H7 (cell line): ENCODE measurements around the gene TBC1D16. TPM values are rescaled to one million over a fixed set of nuclear protein-coding genes. Genes with fewer than 3 reads are reported as not detected.
A peak's percentile ranks its signal among the peaks of the same experiment; 100 is the strongest.

Experiments
- DNase-seq: peaks from one replicate; pipeline ENCODE4 v3.0.0; 2012
- H3K27me3 ChIP-seq: 2 replicates; pipeline ENCODE4 v1.6.0; 2011; ENCODE audit warnings: mild to moderate bottlenecking, low read length; ENCODE audit not compliant: control insufficient read depth, insufficient read depth
- H3K36me3 ChIP-seq: replicated peaks from 2 replicates; pipeline ENCODE4 v1.5.1; 2011; ENCODE audit warnings: low read length; ENCODE audit not compliant: control insufficient read depth, insufficient read depth
- H3K4me3 ChIP-seq: 2 replicates; pipeline ENCODE4 v1.5.1; 2011; ENCODE audit warnings: low read depth, mild to moderate bottlenecking, control low read depth, low read length, moderate library complexity; ENCODE audit not compliant: insufficient read depth
- total RNA-seq: library from RNA; depleted of rRNA; stranded (reverse); fragments of >200 nt; shearing (Covaris generic); gene quantifications from 2 replicates; pipeline ENCODE4 v1.2.3, GENCODE V29; 2014

Gene TBC1D16
- total RNA-seq, 1 experiment from 2014 or later: 95.8 TPM

DNA sequence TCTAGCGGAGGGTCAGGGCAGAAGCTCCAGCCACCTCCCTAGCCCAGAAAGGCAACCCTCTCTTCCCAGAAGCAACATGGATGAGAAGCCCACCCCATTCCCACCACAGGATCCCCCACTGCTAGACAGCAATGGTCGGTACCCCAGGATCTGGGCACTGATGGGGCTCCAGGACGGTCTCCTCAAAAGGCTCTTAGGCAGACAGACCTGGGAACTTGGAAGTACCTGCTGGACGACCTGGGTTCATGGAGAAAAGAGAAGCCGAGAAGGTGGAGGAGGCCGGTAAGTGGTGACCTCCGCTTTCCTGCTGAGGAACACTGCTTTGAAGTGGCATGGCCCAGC, 96.6 kb downstream of the TBC1D16 start:
- Histone ChIP-seq H3K4me3 (no peak overlapping the region), H3K36me3 (peaks cover 22% of the 10 kb centered on the region), H3K27me3 (no peaks in the 10 kb centered on the region)
- DNase-seq: no peak

DNA sequence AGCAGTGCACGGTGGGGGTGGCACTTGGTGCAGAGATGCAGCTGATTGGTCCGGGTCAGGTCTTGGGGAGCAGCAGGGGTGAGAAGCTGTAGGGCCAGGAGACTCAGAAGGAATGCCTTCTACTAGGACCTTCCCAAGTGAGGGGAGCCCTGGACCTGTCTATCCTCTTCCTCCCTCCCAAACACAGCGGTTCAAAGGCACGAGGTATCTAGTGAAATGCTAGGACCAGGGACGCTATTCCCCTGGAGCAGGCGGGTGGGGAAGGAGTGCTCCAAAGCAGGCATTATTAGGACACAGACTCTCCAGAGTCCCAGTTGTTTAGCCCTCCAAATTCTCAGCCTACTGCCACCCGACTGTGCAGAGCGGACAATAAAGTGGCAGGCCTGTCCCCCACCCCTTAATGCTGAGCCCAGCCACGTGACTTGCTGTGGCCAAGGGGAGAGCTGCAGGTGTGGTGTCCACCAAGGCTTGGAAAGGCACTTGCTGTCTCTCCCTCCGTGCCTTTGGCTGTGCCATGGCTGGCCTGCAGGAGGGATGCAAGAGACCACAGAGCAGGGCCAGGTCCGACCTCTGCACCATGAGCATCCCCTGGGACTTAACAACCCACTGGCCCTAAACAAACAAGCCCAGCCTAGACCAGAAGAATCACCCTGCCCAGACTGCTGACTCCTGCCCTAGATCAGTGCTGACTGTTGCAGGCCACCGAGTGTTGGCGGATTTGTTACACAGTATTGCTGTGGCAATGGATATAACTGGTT, 97.2 kb downstream of the TBC1D16 start:
- no peak overlapping the region for H3K4me3 ChIP-seq
- no peak for DNase-seq
- peaks cover 19% of the 10 kb centered on the region for H3K36me3 ChIP-seq
- no peaks in the 10 kb centered on the region for H3K27me3 ChIP-seq

DNA sequence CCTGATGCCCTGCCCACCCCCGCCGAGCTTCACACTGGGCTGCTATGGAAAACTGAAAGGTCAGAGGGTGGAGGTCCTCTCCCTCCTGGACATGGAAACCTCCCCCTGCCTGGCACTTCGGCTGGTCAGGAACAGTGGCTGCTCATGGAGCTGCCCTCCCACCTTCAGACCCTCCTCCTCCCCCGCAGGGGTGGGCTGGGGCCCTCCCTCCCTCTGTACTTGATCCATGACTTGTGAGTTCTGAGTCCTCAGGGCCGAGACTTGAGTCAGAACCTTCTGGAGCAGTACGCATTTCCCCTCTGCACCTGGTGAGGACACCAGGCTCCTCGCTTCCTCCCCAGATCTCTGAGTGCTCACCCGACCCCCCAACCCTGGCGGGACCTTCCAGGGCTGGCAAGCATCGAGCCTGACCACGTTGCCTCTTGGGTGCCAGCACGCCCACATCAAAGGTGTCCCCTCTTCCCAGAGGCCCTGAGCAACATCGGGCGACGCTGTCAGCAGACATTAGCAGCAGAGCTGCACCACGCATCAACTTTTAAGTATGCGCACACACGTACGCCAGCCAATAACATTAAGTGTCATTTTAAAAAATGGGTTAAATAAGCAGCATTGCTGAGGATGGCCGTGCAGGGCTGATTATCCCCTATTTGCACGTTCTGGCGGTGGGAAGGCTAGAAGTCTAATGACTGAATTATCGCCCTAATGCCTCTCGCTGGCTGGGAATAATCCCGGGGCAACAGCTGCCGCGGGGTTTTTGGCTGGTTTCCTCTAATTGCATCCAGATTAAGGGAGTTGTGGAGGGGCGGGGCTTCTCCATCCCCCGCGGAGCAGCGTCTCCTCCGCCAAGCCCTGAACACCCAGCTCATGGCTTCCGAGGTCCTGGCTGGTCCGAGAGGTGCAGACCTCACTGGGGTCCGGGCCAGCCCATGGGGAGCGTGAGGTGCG, 98.0 kb downstream of the TBC1D16 start:
- no peaks in the 10 kb centered on the region for H3K27me3 ChIP-seq
- H3K36me3 ChIP-seq: peaks cover 16% of the 10 kb centered on the region
- peak; percentile 83 for DNase-seq
- no peak overlapping the region for H3K4me3 ChIP-seq

DNA sequence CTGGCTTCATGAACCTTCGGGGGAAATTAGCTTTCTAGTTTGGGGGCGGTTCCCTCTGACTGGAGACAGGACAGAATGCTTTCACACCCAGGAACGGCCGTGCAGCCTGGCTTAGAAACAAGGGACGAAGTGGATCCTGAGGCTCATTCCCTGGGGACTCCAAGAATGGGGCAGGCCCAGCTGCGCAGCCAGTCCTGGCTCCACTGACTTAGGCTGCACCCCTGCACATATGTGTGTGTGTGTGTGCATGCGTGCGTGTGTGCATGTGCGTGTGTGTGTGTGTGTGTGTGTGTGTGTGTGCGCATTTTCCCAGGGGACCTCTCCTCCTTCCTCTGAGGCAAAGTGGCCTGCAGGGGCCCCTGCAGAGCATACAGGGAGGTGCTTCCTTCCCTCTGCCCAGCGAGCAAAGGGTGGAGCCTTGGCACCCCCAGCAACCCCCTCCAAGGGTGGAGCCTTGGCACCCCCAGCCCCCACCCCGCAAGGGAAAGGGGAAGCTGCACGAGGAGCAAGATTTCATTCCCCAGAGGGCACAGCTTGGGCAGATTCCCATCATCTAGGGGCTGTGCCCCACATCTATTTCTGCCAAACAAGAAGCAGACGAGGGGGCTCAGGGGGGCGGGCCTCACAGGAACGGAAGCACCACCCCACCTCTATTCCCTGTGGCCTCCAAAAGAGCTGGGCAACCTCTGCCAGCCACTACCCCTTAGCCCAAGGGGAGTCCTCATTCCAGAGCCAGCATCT, 98.9 kb downstream of the TBC1D16 start:
- no peak for DNase-seq
- H3K4me3 ChIP-seq: no peak overlapping the region
- H3K36me3 ChIP-seq: peaks cover 13% of the 10 kb centered on the region
- H3K27me3 ChIP-seq: no peaks in the 10 kb centered on the region; the same call in 1 of the 2 replicates

DNA sequence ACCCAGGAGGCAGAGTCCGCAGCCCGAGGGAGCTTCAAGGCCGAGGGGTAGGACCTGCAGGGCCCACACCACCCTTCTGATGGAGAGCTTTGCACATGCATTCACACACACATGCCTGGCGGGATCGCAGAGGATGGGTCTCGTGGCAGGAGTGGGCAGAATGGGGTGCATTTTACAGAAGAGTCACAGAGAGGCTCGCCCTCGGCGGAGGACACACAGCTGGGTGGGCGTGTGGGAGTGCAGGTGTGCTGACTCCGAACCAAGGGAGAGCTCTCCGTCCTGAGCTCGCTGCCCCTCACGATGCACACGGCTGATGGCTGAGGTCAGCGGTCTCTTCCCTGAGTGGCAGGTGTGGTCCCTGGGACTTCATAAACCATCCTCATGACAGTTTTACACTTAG, 99.6 kb downstream of the TBC1D16 start:
- Histone ChIP-seq H3K36me3 (peaks cover 13% of the 10 kb centered on the region), H3K27me3 (no peaks in the 10 kb centered on the region; the same call in 1 of the 2 replicates), H3K4me3 (no peak overlapping the region)
- no peak for DNase-seq

DNA sequence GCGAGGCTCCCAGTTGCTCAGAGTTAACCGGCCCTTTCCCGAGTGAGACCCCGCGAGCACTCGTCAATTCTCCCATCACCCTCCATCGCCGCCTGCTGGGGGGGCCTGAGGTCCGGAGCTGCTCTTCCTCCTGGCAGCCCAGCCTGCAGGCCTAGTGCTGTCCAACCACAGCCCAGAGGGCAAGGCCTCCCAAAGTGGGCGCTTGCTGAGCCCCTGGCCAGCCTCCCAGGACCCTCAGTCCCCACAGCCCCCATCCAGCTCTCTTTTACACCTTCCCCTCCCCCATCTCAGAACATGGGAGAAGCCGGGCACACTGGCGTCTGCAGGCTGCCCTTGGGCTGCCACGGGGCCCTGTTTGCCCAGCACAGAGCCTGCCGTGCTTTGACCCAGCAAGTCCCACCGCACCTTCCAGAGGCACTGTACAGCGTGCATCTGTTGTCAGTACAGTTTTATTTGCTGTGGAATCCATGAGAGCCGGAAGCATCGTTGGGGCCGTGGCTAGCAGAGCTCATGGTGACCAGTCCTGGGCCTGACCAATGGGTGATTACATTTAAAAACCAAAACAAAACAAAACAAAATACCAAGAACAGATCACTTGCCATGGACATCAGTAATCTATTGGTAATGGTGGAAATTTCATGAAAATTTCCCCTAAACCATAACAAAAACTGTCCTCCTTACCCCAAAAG, 100.3 kb downstream of the TBC1D16 start:
- peaks cover 13% of the 10 kb centered on the region for H3K36me3 ChIP-seq
- H3K4me3 ChIP-seq: no peak overlapping the region
- no peak for DNase-seq
- H3K27me3 ChIP-seq: peaks cover 2% of the 10 kb centered on the region; the same call in 1 of the 2 replicates

DNA sequence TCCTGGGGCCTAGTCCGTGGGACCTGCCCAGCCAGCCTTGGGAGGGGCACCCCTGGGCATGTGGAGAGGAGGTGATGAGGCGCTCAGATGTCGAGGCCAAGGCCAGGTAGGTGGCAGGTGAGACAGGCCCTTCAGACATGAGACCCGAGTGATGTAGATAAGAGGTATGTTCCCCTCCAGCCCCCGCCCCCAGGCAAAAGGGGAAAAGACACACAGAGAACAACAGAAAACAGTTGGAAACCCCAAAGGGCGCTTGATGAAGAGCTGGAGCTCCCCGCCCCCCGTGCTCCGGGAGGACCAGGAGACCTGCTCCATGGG, 101.1 kb downstream of the TBC1D16 start:
- no peak overlapping the region for H3K4me3 ChIP-seq
- H3K36me3 ChIP-seq: peaks cover 7% of the 10 kb centered on the region
- no peak for DNase-seq
- peaks cover 2% of the 10 kb centered on the region; the same call in 1 of the 2 replicates for H3K27me3 ChIP-seq

DNA sequence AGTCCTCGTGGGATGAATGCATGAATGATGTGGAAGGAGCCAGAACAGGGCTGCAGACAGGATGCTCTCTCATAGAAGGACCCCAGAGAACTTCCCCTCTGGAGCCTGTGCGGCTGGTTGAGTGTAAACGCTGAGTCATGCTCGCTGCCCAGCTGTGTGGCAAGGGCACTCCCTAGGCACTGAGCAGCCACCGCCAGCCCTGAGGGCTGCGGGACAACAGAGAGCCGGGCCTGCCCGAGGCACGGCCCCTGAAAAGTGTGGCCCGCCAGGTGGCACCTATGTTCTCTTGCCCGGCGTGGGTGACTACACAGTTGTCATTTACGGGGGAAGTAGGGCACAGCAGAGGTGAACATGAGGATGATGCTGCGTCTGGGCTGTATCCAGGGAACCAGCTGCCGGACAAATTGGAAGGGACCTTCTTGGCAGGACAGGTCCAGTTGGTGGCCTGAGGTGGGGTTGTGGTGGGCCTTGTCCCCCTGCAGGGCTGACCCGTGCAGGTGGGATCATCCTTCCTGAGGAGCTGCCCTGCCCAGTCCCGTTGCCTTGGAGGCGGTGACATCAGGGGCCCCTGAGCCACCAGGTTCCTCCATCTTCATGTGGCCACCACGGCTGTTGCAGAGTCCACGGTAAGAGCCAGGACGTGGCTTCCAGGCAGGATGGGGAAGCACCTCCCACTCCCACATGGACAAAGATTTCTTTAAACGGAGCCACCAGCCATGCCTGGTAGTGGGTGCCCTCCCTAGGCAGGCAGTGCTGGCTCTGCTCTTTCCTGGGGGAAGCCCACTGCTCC, 101.6 kb downstream of the TBC1D16 start:
- no peak for DNase-seq
- peaks cover 2% of the 10 kb centered on the region for H3K36me3 ChIP-seq
- H3K27me3 ChIP-seq: peaks cover 2% of the 10 kb centered on the region; the same call in 1 of the 2 replicates
- no peak overlapping the region for H3K4me3 ChIP-seq

DNA sequence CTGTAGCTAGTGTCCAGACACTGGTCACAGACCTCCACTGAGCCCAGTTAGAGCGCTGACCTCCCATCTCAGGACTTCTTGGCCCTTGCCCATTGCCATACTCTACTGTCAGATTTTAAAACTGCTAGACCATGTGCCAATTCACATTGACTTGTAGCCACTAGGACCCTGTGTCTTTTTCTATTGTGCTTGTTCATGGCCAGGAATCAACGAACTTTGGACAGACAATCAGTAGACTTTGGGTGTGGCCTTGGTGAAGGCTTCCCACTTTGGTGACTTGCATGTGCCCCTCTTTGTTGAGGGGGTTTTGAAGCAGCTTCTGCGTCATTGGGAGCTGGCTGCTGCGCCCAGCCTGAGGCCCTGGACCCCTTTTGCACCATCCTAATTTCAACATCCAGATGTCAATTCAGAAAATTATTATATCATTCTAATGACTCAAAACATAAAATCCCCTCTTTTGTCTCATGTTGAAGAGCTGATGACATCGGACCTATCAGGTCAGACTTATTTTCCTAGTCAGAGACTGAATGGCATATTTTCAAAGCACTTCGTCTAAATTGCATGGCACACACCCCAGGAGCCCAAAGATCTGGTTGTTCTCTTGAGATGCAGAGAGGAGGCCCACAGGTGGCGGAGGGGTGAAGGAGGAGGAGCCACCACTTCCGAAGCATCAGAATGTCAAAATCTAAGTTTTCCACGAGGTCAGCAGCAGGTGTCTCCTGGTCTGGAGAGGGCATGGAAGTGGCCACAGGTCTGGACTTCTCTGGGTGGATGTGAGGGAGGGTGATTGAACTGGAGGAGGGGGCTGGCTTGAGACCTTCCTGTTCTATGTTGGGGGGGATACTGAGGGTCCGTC, 103.0 kb downstream of the TBC1D16 start:
- Histone ChIP-seq H3K4me3 (no peak overlapping the region), H3K36me3 (no peaks in the 10 kb centered on the region), H3K27me3 (peaks cover 2% of the 10 kb centered on the region; the same call in 1 of the 2 replicates)
- DNase-seq: no peak

DNA sequence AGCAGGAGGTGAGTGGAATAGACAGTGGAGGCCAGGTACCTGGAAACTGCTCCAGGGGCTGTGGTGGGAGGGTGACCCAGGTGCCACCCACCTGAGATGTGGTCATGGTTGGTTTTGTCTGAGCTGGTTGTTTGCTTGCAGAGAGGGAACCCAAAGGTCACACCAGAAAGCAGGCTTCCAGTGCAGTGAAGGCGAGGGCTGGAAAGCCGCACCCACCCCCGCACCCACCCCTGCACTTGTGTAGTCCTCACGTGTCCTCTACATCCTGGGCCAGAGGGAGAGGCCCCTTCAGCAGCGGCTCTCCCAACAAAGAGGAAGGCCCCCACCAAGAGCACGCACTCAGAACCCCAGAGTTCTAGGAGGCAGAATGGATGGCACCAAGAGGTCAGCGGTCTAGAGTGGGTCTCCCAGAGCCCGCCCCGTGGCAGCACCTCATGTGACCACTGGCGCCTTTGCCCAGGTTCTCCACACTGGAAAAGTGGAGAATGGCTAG, 103.8 kb downstream of the TBC1D16 start:
- peaks cover 2% of the 10 kb centered on the region; the same call in 1 of the 2 replicates for H3K27me3 ChIP-seq
- no peaks in the 10 kb centered on the region for H3K36me3 ChIP-seq
- no peak overlapping the region for H3K4me3 ChIP-seq
- DNase-seq: no peak

DNA sequence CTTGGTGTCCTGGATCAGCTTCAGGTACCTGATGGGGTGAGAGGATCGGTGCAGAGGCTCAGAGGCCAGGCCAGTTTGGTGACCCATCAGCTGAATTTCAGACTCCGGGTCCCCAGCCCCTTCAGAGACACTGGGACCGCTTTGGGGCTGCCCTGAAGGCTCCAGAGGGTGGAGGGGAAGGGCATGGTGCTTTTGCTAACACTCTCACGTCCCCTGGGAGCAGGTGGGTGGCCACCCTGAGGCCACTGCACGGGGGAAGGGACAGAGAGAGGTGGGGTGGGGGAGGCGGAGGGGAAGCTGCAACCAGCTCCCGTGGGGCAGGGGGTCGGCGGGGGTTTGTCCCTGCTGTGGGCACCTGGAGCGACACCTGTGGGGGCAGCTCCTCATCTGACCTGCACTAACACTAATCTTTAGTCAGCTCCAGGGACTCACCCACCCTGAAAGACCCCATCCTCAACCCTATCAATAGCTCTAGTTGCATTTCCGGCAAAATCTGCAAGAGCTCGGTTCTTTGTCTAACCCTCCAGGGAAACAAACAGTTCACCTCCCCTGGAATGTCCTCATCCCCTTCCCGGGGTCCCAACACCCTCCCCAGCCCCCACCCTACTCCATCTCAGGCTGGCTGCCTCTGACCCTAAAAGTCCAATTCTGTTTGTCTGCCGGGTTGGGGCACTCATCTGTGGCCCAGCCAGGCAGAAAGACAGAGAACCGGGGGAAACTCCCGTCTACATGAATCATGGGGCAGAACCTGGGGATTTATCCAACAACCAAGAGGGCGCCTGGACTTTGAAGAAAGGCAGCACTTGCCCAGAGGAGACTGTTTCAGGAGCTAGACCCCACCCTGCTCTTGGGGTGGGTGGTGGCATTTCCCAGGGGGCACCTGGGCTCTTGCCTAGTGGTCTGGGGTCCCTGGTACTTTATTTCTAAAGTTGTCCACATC, 104.5 kb downstream of the TBC1D16 start:
- no peaks in the 10 kb centered on the region for H3K36me3 ChIP-seq
- peaks cover 2% of the 10 kb centered on the region; the same call in 1 of the 2 replicates for H3K27me3 ChIP-seq
- DNase-seq: peak; percentile 84
- H3K4me3 ChIP-seq: peak overlapping the region; percentile 60
